PC-9 (cell line): ENCODE measurements around the gene AP3S2.

Experiments
- CTCF ChIP-seq: fragments of 200-600 bp; sonication (generic); conservative IDR thresholded peaks from 2 replicates; pipeline ENCODE4 v1.6.1; 2017; ENCODE audit warnings: mixed run types, antibody characterized with exemption, mild to moderate bottlenecking, moderate library complexity
- EZH2 ChIP-seq: fragments of 200-600 bp; sonication (generic); IDR thresholded peaks from 2 replicates; pipeline ENCODE4 v1.8.0; 2017; ENCODE audit warnings: antibody characterized with exemption, low read depth

DNA sequence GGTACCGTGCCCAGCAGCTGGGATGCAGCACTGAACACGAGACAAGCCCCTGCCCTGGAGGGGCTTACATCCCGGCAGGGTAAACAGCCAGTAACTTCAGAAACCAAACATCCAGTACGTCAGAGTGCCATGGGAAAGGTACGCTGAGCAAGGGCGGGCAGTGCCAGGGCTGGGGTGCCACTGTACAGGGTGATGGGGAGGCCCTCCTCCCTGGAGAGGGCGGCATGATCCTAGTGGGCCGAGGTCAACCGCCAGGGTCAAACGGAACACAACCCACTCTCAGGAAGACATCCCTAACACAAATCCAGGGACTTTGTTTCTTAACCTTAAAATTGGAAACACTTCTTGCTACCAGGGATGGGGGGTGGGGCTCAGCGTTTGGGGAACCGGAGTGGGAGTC lies 63.2 kb downstream of the AP3S2 start:
- TF ChIP-seq CTCF: no peak
- no peak for TF ChIP-seq EZH2
